IMR-90 (cell line): ENCODE results near the gene LEP. TPM values are rescaled to one million over a fixed set of nuclear protein-coding genes. Genes with fewer than 3 reads are reported as not detected.

ENCODE experiments used
- ATAC-seq: fragments of 200-7000 bp; cut with Tn5 transposase; 2 replicates; pipeline ENCODE4 v1.9.1; 2020; ENCODE audit warnings: low read depth, mild to moderate bottlenecking, moderate library complexity
- BruUV-seq: library from RNA; stranded (reverse); fragments of 400-500 nt; replicated peaks from 2 replicates; lab custom pipeline; 2021; lab: Mats Ljungman, UMichigan
- CTCF ChIA-PET: fragments of 300-600 bp; formaldehyde crosslinking; extraction: SDS; loops from one replicate; lab custom pipeline; 2021; ENCODE audit warnings: antibody characterized with exemption; lab: Yijun Ruan, JAX
- POLR2A ChIA-PET: fragments of 300-600 bp; sonication (Branson Sonifier 250); formaldehyde crosslinking; loops from one replicate; lab custom pipeline; 2022; ENCODE audit warnings: antibody characterized with exemption; ENCODE audit not compliant: unreplicated experiment; lab: Charles Lee
- DNase-seq: peaks from one replicate; pipeline ENCODE4 v3.0.0; 2013
- H2AFZ ChIP-seq: replicated peaks from 2 replicates; pipeline ENCODE3; 2013; ENCODE audit warnings: low read length, mild to moderate bottlenecking; ENCODE audit not compliant: poor library complexity
- H2AK5ac ChIP-seq: 2 replicates; pipeline ENCODE4 v1.6.1; 2013; ENCODE audit warnings: low read depth, low read length, inconsistent platforms
- H2AK9ac ChIP-seq: replicated peaks from 2 replicates; pipeline ENCODE3; 2013; ENCODE audit warnings: mild to moderate bottlenecking, low read depth, low read length, moderate library complexity; ENCODE audit not compliant: poor library complexity
- H2BK120ac ChIP-seq: 2 replicates; pipeline ENCODE4 v1.6.1; 2013; ENCODE audit warnings: low read depth, low read length, inconsistent platforms
- H2BK15ac ChIP-seq: 3 replicates; pipeline ENCODE4 v1.6.1; 2013; ENCODE audit warnings: low read depth, low read length, inconsistent platforms
- H2BK20ac ChIP-seq: 2 replicates; pipeline ENCODE4 v1.6.1; 2013; ENCODE audit warnings: low read depth, mild to moderate bottlenecking, inconsistent platforms, low read length, moderate library complexity
- H2BK5ac ChIP-seq: 2 replicates; pipeline ENCODE4 v1.6.1; 2013; ENCODE audit warnings: mild to moderate bottlenecking, low read depth, low read length, inconsistent platforms; ENCODE audit not compliant: poor library complexity, severe bottlenecking
- H3K14ac ChIP-seq: replicated peaks from 2 replicates; pipeline ENCODE4 v1.6.1; 2013; ENCODE audit warnings: low read depth, low read length, inconsistent platforms
- H3K18ac ChIP-seq: 2 replicates; pipeline ENCODE4 v1.6.1; 2013; ENCODE audit warnings: low read depth, low read length, control low read depth
- H3K23ac ChIP-seq: 2 replicates; pipeline ENCODE4 v1.6.1; 2013; ENCODE audit warnings: low read depth, low read length, inconsistent platforms
- H3K27ac ChIP-seq: 2 replicates; pipeline ENCODE4 v1.5.1; 2013; ENCODE audit warnings: mild to moderate bottlenecking, control low read depth, low read length; ENCODE audit not compliant: insufficient read depth
- H3K27me3 ChIP-seq: 2 replicates; pipeline ENCODE4 v1.6.1; 2013; ENCODE audit warnings: low read length; ENCODE audit not compliant: control insufficient read depth, insufficient read depth
- H3K36me3 ChIP-seq: 2 replicates; pipeline ENCODE4 v1.6.1; 2013; ENCODE audit warnings: low read length, mixed read lengths; ENCODE audit not compliant: control insufficient read depth, insufficient read depth
- H3K4ac ChIP-seq: 2 replicates; pipeline ENCODE4 v1.6.1; 2013; ENCODE audit warnings: low read depth, low read length, inconsistent platforms
- H3K4me1 ChIP-seq: 2 replicates; pipeline ENCODE4 v1.6.1; 2013; ENCODE audit warnings: low read length, mixed read lengths; ENCODE audit not compliant: control insufficient read depth, insufficient read depth
- H3K4me2 ChIP-seq: 2 replicates; pipeline ENCODE4 v1.6.1; 2013; ENCODE audit warnings: low read depth, mild to moderate bottlenecking, control low read depth, low read length, moderate library complexity
- H3K4me3 ChIP-seq: 2 replicates; pipeline ENCODE4 v1.5.1; 2013; ENCODE audit warnings: low read depth, mild to moderate bottlenecking, control low read depth, low read length, moderate library complexity; ENCODE audit not compliant: insufficient read depth
- H3K56ac ChIP-seq: 2 replicates; pipeline ENCODE4 v1.6.1; 2013; ENCODE audit warnings: low read length, inconsistent platforms; ENCODE audit not compliant: insufficient read depth; ENCODE audit errors: extremely low read depth
- H3K79me1 ChIP-seq, 2 experiments: 2 replicates each; pipeline ENCODE4 v1.6.1; 2013; ENCODE audit warnings: low read length in 2 of 2, inconsistent platforms in 1 of 2, low read depth in 1 of 2
- H3K9ac ChIP-seq: 2 replicates; pipeline ENCODE4 v1.6.1; 2013; ENCODE audit warnings: low read depth, low read length, control low read depth
- H3K9me1 ChIP-seq: 2 replicates; pipeline ENCODE4 v1.6.1; 2013; ENCODE audit warnings: low read length, inconsistent platforms; ENCODE audit not compliant: insufficient read depth
- H3K9me3 ChIP-seq: 2 replicates; pipeline ENCODE4 v1.6.1; 2013; ENCODE audit warnings: low read length; ENCODE audit not compliant: control insufficient read depth, insufficient read depth
- H4K20me1 ChIP-seq: 2 replicates; pipeline ENCODE4 v1.6.1; 2013; ENCODE audit warnings: low read length, inconsistent platforms; ENCODE audit not compliant: insufficient read depth
- H4K5ac ChIP-seq: 2 replicates; pipeline ENCODE4 v1.6.1; 2013; ENCODE audit warnings: mild to moderate bottlenecking, low read depth, low read length, control low read depth
- H4K8ac ChIP-seq, 2 experiments: 2 replicates each; pipeline ENCODE4 v1.6.1; 2013; ENCODE audit warnings: low read depth in 2 of 2, low read length in 2 of 2, control low read depth in 1 of 2, inconsistent platforms in 1 of 2
- H4K91ac ChIP-seq: 2 replicates; pipeline ENCODE4 v1.6.1; 2013; ENCODE audit warnings: low read depth, low read length, inconsistent platforms; ENCODE audit not compliant: insufficient read depth
- BHLHE40 ChIP-seq: fragments of 150-350 bp; IDR thresholded peaks from 2 replicates; pipeline ENCODE4 v1.6.1; 2016; ENCODE audit warnings: mild to moderate bottlenecking, low read depth, low read length
- CHD1 ChIP-seq: IDR thresholded peaks from 2 replicates; pipeline ENCODE4 v1.6.1; 2012; ENCODE audit warnings: low read depth, low read length, improper control_type of control experiment
- ELK1 ChIP-seq: fragments of 150-350 bp; IDR thresholded peaks from 2 replicates; pipeline ENCODE4 v1.6.1; 2016; ENCODE audit warnings: low read depth, mild to moderate bottlenecking, low read length, moderate library complexity, borderline replicate concordance
- FOS ChIP-seq: fragments of 150-350 bp; IDR thresholded peaks from 2 replicates; pipeline ENCODE4 v1.6.1; 2016; ENCODE audit warnings: low read depth, low read length
- MAFK ChIP-seq: IDR thresholded peaks from 2 replicates; pipeline ENCODE4 v1.6.1; 2012; ENCODE audit warnings: low read depth, low read length, improper control_type of control experiment
- MAZ ChIP-seq: IDR thresholded peaks from 2 replicates; pipeline ENCODE4 v1.6.1; 2012; ENCODE audit warnings: low read depth, mild to moderate bottlenecking, low read length, improper control_type of control experiment, moderate library complexity, borderline replicate concordance
- MXI1 ChIP-seq: IDR thresholded peaks from 2 replicates; pipeline ENCODE4 v1.6.1; 2012; ENCODE audit warnings: low read depth, mild to moderate bottlenecking, low read length, moderate library complexity, borderline replicate concordance
- NFE2L2 ChIP-seq: fragments of 150-350 bp; IDR thresholded peaks from 2 replicates; pipeline ENCODE4 v1.6.1; 2016; ENCODE audit warnings: low read depth, mild to moderate bottlenecking, low read length
- POLR2A ChIP-seq: IDR thresholded peaks from 2 replicates; pipeline ENCODE4 v1.6.1; 2012; ENCODE audit warnings: mild to moderate bottlenecking, low read depth, low read length
- RAD21 ChIP-seq: IDR thresholded peaks from 2 replicates; pipeline ENCODE4 v1.6.1; 2012; ENCODE audit warnings: low read length, improper control_type of control experiment
- RCOR1 ChIP-seq: IDR thresholded peaks from 2 replicates; pipeline ENCODE4 v1.6.1; 2012; ENCODE audit warnings: mild to moderate bottlenecking, low read length, improper control_type of control experiment; ENCODE audit not compliant: insufficient replicate concordance
- WGBS, 2 experiments: methylation state at CpG; one replicate each; pipeline versions ENCODE4 v1.1.5 to v1.1.7; 2013; ENCODE audit warnings: missing lambda C conversion rate in 2 of 2; ENCODE audit not compliant: insufficient read length in 1 of 2; ENCODE audit errors: extremely low coverage in 2 of 2; 5-methylcytosine and 5-hydroxymethylcytosine counted together
- dilution Hi-C: fragments of 300-500 bp; cut with HindIII; formaldehyde crosslinking; loops from one replicate; pipeline ENCODE4 v1.14.3; 2018; ENCODE audit warnings: low sequenced_read_pairs; ENCODE audit not compliant: unreplicated experiment
- in situ Hi-C: fragments of 300-500 bp; cut with MboI; formaldehyde crosslinking; loops from 3 replicates; pipeline ENCODE4 v1.14.3; 2019; ENCODE audit warnings: low sequenced_read_pairs, inconsistent platforms, mixed read lengths
- intact Hi-C: fragments of 100-400 bp; cut with micrococcal nuclease; formaldehyde crosslinking; loops from 2 replicates; pipeline ENCODE4 v1.10.0; 2022
- polyA plus RNA-seq, 3 experiments: library from polyadenylated mRNA; depleted of rRNA; stranded (reverse); fragments of >200 nt; gene quantifications; 2 replicates each; pipeline ENCODE4 v1.2.3, GENCODE V29; 2012; ENCODE audit warnings: low replicate concordance in 1 of 3
- total RNA-seq: library from RNA; depleted of rRNA; stranded (reverse); fragments of >200 nt; gene quantifications from 2 replicates; pipeline ENCODE4 v1.2.3, GENCODE V29; 2012

LEP gene
- total and polyA plus RNA-seq, 2 of the 4 experiments (the other 2 are of a cell fraction), result not detected

DNA sequence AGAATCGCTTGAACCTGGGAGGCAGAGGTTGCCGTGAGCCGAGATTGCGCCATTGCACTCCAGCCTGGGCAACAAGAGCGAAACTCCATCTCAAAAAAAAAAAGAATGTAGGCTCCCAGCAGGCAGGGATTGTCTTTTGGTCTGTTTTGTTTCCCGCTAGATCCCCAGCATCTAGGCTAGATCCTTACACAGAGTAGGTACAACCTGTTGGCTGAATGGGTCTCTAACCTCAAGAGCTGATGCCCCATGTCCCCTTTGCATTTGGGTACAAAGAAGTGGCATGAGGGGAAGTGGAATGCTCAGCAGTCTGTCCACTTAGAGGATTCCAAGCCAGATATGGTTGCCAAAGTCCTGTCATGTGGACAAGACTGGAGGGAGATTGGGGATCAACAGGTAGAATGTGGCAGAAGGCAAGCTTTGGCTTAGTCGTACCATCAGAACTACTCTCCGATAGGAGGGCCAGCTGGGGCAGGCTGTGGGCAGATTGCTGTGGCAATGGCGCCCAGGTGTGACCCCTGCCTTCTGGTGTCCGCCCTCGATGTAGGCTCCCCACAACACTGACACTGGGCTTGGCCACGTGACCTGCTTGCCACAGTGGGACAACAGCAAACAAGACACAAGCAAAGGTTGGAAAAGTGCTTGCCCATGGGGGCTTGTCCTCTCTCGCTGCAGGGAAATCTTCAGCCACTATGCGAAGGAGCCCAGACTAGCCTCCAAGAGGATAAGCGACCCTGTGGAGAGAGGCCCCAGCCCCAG is 21.4 kb downstream of the LEP start:
- no peak for DNase-seq
- peaks cover 27% of the 10 kb centered on the region for H3K27me3 ChIP-seq
- H3K56ac ChIP-seq, result no peak overlapping the region
- peaks cover 10% of the 10 kb centered on the region for H3K4me1 ChIP-seq
- POLR2A ChIA-PET, result interaction anchor here (0.7 kb wide), 1 partner anchor 897 kb away, joined by 6 read pairs; no protein-coding TSS in a partner anchor
- no peak overlapping the region for H2BK120ac ChIP-seq
- CTCF ChIA-PET, result no interaction called here
- in situ Hi-C loops, result no loop called here
- H3K79me1 ChIP-seq, result no peaks in the 10 kb centered on the region
- WGBS, 2 experiments, result 89% methylated on average over 11 of the region's 15 CpGs; no CpG with 5 or more reads in 1 of the 2 experiments
- ATAC-seq, result no peak
- 0 out of 2 replicates have a peak, but pooled peaks cover 3% of the 10 kb centered on the region for H3K9me1 ChIP-seq
- dilution Hi-C loops, result no loop called here
- H4K91ac ChIP-seq, result no peak overlapping the region
- H4K20me1 ChIP-seq, result no peaks in the 10 kb centered on the region
- H2BK15ac ChIP-seq, result no peak overlapping the region
- no peak overlapping the region for H3K4me3 ChIP-seq
- no peaks in the 10 kb centered on the region for H3K9me3 ChIP-seq
- H3K9ac ChIP-seq, result no peak overlapping the region
- TF ChIP-seq RCOR1, result no peak
- no peak for TF ChIP-seq MAFK
- no peak for TF ChIP-seq ELK1
- no peak for TF ChIP-seq NFE2L2
- no peak for TF ChIP-seq CHD1
- no peak for TF ChIP-seq POLR2A
- TF ChIP-seq RAD21, result no peak
- no peak for TF ChIP-seq MAZ
- TF ChIP-seq BHLHE40, result no peak
- no peak for TF ChIP-seq FOS
- TF ChIP-seq MXI1, result no peak
- H2BK5ac ChIP-seq, result no peak overlapping the region
- no peak overlapping the region for H2AK9ac ChIP-seq
- no peak overlapping the region for H3K4me2 ChIP-seq
- H4K5ac ChIP-seq, result no peak overlapping the region
- BruUV-seq, result no TSS peak
- H3K4ac ChIP-seq, result no peak overlapping the region
- no peak overlapping the region for H3K23ac ChIP-seq
- no peak overlapping the region for H3K14ac ChIP-seq
- peak overlapping the region; percentile 43 for H2AFZ ChIP-seq
- no peak overlapping the region for H3K27ac ChIP-seq
- H2AK5ac ChIP-seq, result no peak overlapping the region
- no peak overlapping the region for H4K8ac ChIP-seq
- intact Hi-C loops, result no loop called here
- no peaks in the 10 kb centered on the region for H3K36me3 ChIP-seq
- no peak overlapping the region for H3K18ac ChIP-seq
- no peak overlapping the region for H2BK20ac ChIP-seq
